Measurements from ENCODE around the gene MPO. TPM values are rescaled to one million over a fixed set of nuclear protein-coding genes. Genes with fewer than 3 reads are reported as not detected.

MPO gene
- total RNA-seq, 6 experiments from 2014 or later = 0.26 to 4.2 (median 1.9) TPM; not detected in 2

DNA sequence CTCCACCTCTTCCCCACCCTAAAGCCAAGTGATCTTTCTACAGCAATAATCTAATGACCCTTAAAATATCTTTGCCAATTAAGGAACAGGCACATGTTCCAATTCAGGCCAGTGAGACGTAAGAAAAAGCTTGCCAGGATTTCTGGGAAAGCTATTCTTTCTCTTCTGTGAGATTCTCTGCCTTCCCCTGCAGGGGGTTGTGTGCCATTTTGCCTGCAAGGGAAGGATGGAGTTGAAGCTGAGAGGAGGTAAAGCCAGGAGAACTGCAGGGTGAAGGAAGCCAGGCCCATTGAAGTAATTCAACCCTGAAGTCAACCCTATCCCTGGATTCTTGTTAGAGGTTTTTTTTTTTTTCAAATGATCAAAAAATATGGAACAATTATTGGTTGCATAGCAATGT lies 51.4 kb downstream of the MPO start:
- ATAC-seq (no peak), DNase-seq (no peak)
- Histone ChIP-seq H3K4me3 (no peak overlapping the region), H3K27me3 (no peaks in the 10 kb centered on the region), H3K36me3 (no peaks in the 10 kb centered on the region), H3K4me1 (no peaks in the 10 kb centered on the region), H3K9me3 (no peaks in the 10 kb centered on the region), H3K27ac (no peak overlapping the region)
- TF ChIP-seq, protein P1, sequence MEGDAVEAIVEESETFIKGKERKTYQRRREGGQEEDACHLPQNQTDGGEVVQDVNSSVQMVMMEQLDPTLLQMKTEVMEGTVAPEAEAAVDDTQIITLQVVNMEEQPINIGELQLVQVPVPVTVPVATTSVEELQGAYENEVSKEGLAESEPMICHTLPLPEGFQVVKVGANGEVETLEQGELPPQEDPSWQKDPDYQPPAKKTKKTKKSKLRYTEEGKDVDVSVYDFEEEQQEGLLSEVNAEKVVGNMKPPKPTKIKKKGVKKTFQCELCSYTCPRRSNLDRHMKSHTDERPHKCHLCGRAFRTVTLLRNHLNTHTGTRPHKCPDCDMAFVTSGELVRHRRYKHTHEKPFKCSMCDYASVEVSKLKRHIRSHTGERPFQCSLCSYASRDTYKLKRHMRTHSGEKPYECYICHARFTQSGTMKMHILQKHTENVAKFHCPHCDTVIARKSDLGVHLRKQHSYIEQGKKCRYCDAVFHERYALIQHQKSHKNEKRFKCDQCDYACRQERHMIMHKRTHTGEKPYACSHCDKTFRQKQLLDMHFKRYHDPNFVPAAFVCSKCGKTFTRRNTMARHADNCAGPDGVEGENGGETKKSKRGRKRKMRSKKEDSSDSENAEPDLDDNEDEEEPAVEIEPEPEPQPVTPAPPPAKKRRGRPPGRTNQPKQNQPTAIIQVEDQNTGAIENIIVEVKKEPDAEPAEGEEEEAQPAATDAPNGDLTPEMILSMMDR (IDR thresholded peaks at IDR 0.05) = no peak
- no peak for TF ChIP-seq POLR2A (IDR thresholded peaks at IDR 0.05)
- 60% methylated on average over 1 of the region's 1 CpG for whole genome bisulfite sequencing (ENCODE audit: insufficient coverage, low coverage, low lambda C conversion rate, missing lambda C conversion rate)
- intact Hi-C loops (cut with DNase I) = no loop called here

DNA sequence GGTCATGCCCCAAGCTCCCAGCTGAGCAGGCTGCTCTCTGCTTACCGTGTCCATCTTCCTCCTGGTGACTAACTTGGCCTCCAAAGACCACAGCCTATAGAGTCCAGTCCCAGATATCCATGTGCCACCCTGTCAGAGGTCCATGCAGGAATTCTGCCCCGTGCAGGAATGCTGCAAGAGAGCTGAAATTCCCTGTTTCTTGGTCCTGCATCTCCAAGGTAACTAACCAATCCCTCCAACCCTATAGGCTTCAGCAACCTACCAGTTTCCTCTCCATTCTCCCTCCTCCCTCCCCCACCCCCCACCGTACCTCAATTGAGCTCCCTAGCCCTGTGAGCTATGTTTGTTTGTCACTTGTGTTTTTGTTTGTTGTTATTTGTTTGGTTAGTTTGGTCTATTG lies 52.1 kb downstream of the MPO start:
- DNase-seq = no peak
- no peak for ATAC-seq
- Histone ChIP-seq H3K4me1 (no peaks in the 10 kb centered on the region), H3K36me3 (no peaks in the 10 kb centered on the region), H3K9me3 (no peaks in the 10 kb centered on the region), H3K27ac (no peak overlapping the region), H3K4me3 (no peak overlapping the region), H3K27me3 (no peaks in the 10 kb centered on the region)
- WGBS (ENCODE audit: insufficient coverage, low coverage, low lambda C conversion rate, missing lambda C conversion rate) = 44% methylated on average over 3 of the region's 3 CpGs
- intact Hi-C loops (cut with DNase I) = no loop called here
- TF ChIP-seq, protein P1 (IDR thresholded peaks at IDR 0.05) = no peak
- TF ChIP-seq POLR2A (IDR thresholded peaks at IDR 0.05) = no peak

DNA sequence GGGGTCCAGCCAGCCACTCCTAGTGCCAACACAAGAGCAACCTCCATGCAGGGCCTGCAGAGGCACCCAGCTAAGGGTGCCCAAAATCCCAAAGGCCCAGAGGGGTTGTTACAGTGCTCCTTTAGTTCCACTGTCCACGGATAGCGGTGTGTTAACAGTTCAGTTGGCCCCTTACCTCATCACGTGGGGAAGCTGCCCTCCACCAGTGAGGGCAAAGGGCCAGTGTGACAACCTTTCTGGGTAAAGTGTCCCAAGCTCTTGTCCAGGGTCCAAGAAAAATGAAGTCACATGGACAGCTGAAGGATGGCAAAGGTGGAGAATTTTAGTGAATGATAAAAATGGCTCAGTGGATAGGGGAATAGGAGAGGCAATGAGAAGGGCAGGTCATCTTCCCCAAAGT lies 53.0 kb downstream of the MPO start:
- no peaks in the 10 kb centered on the region for H3K4me1 ChIP-seq
- 17% methylated on average over 3 of the region's 3 CpGs for WGBS (ENCODE audit: insufficient coverage, low coverage, low lambda C conversion rate, missing lambda C conversion rate)
- DNase-seq = peak in 1 of 3 donors; percentile 70

DNA sequence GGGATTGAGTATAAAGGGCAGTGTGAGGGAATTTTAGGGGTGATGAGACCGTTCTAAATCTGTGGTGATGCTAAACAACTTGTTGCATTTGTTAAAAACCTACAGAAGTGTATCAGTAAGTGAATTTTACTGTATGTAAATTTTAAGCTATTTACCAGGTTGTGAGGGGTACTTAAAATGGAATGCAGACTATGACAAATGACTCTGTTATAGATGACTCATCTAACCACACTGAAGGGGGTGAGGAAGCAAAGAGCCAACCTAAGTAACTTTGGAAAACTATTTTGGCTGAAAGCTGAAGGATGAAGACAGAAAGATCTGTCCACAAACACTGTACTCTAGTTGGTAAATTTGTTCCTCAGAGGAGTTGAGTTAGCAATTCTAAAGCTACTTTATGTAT lies 56.4 kb downstream of the MPO start:
- no peaks in the 10 kb centered on the region for H3K27me3 ChIP-seq
- H3K9me3 ChIP-seq = no peaks in the 10 kb centered on the region
- no peak overlapping the region for H3K27ac ChIP-seq
- TF ChIP-seq, protein P1 (IDR thresholded peaks at IDR 0.05) = no peak
- TF ChIP-seq POLR2A (IDR thresholded peaks at IDR 0.05) = no peak
- H3K4me1 ChIP-seq = no peaks in the 10 kb centered on the region
- WGBS (ENCODE audit: insufficient coverage, low coverage, low lambda C conversion rate, missing lambda C conversion rate) = 28% methylated on average over 1 of the region's 1 CpG
- H3K36me3 ChIP-seq = no peaks in the 10 kb centered on the region
- intact Hi-C loops (cut with DNase I) = no loop called here
- DNase-seq (no peak), ATAC-seq (no peak)
- no peak overlapping the region for H3K4me3 ChIP-seq

More for the DNA sequence above, 53.0 kb downstream of the MPO start:
- ATAC-seq = peak in 3 of 4 donors; percentile 20 to 65 (median 33)
- H3K27ac ChIP-seq = no peak overlapping the region
- TF ChIP-seq POLR2A (IDR thresholded peaks at IDR 0.05) = no peak
- TF ChIP-seq, protein P1 (IDR thresholded peaks at IDR 0.05) = no peak
- H3K36me3 ChIP-seq = no peaks in the 10 kb centered on the region
- no peaks in the 10 kb centered on the region for H3K9me3 ChIP-seq
- intact Hi-C loops (cut with DNase I) = no loop called here
- no peak overlapping the region for H3K4me3 ChIP-seq
- H3K27me3 ChIP-seq = no peaks in the 10 kb centered on the region

Other genes starting within 250 kb of the MPO start
- 10 to 100 TPM; 13.3 to 28.7 (median 17.7) TPM for gene DYNLL2, start 197.5 kb downstream of the MPO start, total RNA-seq
- gene OR4D1, start 132.6 kb downstream of the MPO start, total RNA-seq = not detected
- not detected for gene OR4D2, start 114.0 kb downstream of the MPO start, total RNA-seq
- under 1 TPM in 1 of 6 experiments, not detected in 5; 0.07 TPM for gene EPX, start 88.2 kb downstream of the MPO start, total RNA-seq
- 1 to 10 TPM; 3.3 to 9.2 (median 7.2) TPM for gene MKS1, start 61.7 kb downstream of the MPO start, total RNA-seq
- not detected for gene LPO, start 42.4 kb downstream of the MPO start, total RNA-seq
- 1 to 10 TPM in 5 of 6 experiments, under 1 TPM in 1; 0.87 to 8.3 (median 3.8) TPM for gene TSPOAP1, start 47.9 kb upstream of the MPO start, total RNA-seq
- 10 to 100 TPM; 24.8 to 50.9 (median 37.0) TPM for gene SUPT4H1, start 71.3 kb upstream of the MPO start, total RNA-seq
- 10 to 100 TPM in 2 of 6 experiments, 1 to 10 TPM in 4; 1.7 to 11.5 (median 6.0) TPM for gene RNF43, start 136.6 kb upstream of the MPO start, total RNA-seq
- under 1 TPM in 5 of 6 experiments, not detected in 1; 0.06 to 0.18 (median 0.10) TPM for gene HSF5, start 207.5 kb upstream of the MPO start, total RNA-seq
- gene MTMR4, start 233.7 kb upstream of the MPO start, total RNA-seq = 100 to 1,000 TPM in 1 of 6 experiments, 10 to 100 TPM in 5; 46.4 to 101 (median 59.7) TPM